ENCODE results near the gene VAPA.

GRCh38 chr18:9914334-9914583 lies 443 bp downstream of the VAPA start:
- TF ChIP-seq CTCF (conservative IDR thresholded peaks at IDR 0.05; ENCODE audit: low read length) (no peak), EZH2phosphoT487 (IDR thresholded peaks at IDR 0.05; ENCODE audit: borderline replicate concordance, low read depth, low read length) (no peak)
